H1 (cell line): ENCODE results near the gene PLA1A. TPM values are rescaled to one million over a fixed set of nuclear protein-coding genes. Genes with fewer than 3 reads are reported as not detected.

Source experiments
- BACH1 ChIP-seq: IDR thresholded peaks from 2 replicates; pipeline ENCODE4 v1.6.1; 2012; ENCODE audit warnings: low read length, improper control_type of control experiment
- CHD7 ChIP-seq: fragments of 300-600 bp; sonication (generic); IDR thresholded peaks from 2 replicates; pipeline ENCODE4 v1.7.1; 2012; ENCODE audit warnings: low read length, moderate library complexity, mild to moderate bottlenecking, inconsistent platforms; ENCODE audit not compliant: insufficient replicate concordance
- EZH2 ChIP-seq: fragments of 200-600 bp; sonication (generic); IDR thresholded peaks from 2 replicates; pipeline ENCODE4 v1.7.1; 2012; ENCODE audit warnings: low read depth, mild to moderate bottlenecking, moderate library complexity, low read length, inconsistent platforms; ENCODE audit not compliant: severe bottlenecking
- FOSL1 ChIP-seq: IDR thresholded peaks from 2 replicates; pipeline ENCODE4 v1.6.1; 2011; ENCODE audit warnings: mild to moderate bottlenecking, low read depth, low read length, moderate library complexity; ENCODE audit not compliant: insufficient read depth
- GABPA ChIP-seq: IDR thresholded peaks from 2 replicates; pipeline ENCODE4 v1.6.1; 2011; ENCODE audit warnings: mild to moderate bottlenecking, low read length, moderate library complexity, borderline replicate concordance; ENCODE audit not compliant: insufficient read depth
- YY1 ChIP-seq: IDR thresholded peaks from 2 replicates; pipeline ENCODE4 v1.6.1; 2011; ENCODE audit warnings: low read depth, mild to moderate bottlenecking, low read length
- polyA plus RNA-seq, 7 experiments: library from polyadenylated mRNA; depleted of rRNA in 3 of 7; stranded (reverse) in 5 of 7; unstranded in 2 of 7; fragments of >200 nt in 5 of 7; fragments of 200-250 nt in 2 of 7; gene quantifications; 1 replicate in 5 of 7; 2 replicates in 1 of 7; 4 replicates in 1 of 7; pipeline versions ENCODE4 v1.2.1 to v1.2.3, GENCODE V29; 2011 to 2013; ENCODE audit warnings: missing spikeins in 2 of 7, mixed read lengths in 2 of 7
- total RNA-seq: library from RNA; stranded (reverse); fragmentation: NEBNext Ultra II Directional; extraction: Animal tissue kit (Norgen Biotek cat#: 25700); gene quantifications from 2 replicates; pipeline ENCODE4 v1.2.1, GENCODE V29; 2021
- TF ChIP-seq, protein P1 (sequence below): IDR thresholded peaks from 2 replicates; pipeline ENCODE4 v1.6.1; 2011; ENCODE audit warnings: low read length, improper control_type of control experiment
- TF ChIP-seq, protein P2 (sequence below): IDR thresholded peaks from 2 replicates; pipeline ENCODE4 v1.6.1; 2012; ENCODE audit warnings: inconsistent platforms

Gene PLA1A
- total and polyA plus RNA-seq, 2 of the 8 experiments (the other 6 are each of a cell fraction or from before 2014, with no cell fraction given), result not detected

DNA sequence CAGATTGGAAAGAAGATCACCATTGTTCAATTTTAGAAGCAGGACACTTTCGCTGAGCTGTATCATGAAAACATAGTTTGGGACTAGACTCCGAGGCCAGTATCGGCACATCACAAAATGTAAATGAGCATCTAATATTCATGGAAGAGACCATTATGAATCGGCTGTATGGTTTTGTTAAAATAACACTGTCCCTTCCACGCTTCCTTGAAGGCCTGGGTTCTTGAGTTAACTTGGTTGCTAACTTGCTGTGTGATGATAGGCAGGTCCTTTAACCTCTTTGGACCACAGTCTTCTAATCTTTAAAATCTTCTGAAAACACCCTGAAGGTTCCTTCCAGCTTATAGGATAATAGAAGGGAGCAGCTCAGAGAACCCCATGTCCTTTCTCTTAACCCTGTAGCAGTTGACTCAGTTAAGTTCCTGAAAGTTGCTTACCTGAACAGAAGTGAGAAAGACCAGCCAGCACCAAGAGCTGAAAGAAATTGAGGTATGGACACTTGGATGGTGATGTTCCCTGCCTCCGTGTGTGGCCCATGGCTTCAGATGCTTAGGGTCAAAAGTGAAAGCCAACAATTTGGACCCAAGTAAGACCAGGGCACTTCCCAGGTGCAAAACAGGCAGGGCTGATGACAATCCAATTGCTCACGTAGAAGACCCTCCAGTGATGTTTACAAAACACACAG is 40.4 kb upstream of the PLA1A start (continued):
- TF ChIP-seq CHD7 (no peak), EZH2 (no peak), YY1 (no peak), BACH1 (no peak), FOSL1 (no peak), GABPA (no peak)
- TF ChIP-seq, protein P1, sequence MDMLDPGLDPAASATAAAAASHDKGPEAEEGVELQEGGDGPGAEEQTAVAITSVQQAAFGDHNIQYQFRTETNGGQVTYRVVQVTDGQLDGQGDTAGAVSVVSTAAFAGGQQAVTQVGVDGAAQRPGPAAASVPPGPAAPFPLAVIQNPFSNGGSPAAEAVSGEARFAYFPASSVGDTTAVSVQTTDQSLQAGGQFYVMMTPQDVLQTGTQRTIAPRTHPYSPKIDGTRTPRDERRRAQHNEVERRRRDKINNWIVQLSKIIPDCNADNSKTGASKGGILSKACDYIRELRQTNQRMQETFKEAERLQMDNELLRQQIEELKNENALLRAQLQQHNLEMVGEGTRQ, result no peak
- TF ChIP-seq, protein P2, sequence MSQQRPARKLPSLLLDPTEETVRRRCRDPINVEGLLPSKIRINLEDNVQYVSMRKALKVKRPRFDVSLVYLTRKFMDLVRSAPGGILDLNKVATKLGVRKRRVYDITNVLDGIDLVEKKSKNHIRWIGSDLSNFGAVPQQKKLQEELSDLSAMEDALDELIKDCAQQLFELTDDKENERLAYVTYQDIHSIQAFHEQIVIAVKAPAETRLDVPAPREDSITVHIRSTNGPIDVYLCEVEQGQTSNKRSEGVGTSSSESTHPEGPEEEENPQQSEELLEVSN, result no peak
